Natural killer cell (primary cell): ENCODE measurements around the gene AFAP1L1. TPM values are rescaled to one million over a fixed set of nuclear protein-coding genes. Genes with fewer than 3 reads are reported as not detected.

ENCODE experiments used
- ATAC-seq, 3 donors: fragments of 150-1000 bp in 2 of 3; fragments of 200-7000 bp in 1 of 3; cut with Tn5 transposase; 1 replicate in 1 of 3; 2 replicates in 2 of 3; pipeline ENCODE4 v1.10.0; 2021; ENCODE audit warnings: mild to moderate bottlenecking in 2 of 3, moderate library complexity in 2 of 3
- DNase-seq, 2 donors: peaks; one replicate each; pipeline versions ENCODE4 v3.0.0 to v3.0.0-alpha.2; 2013 to 2021; ENCODE audit warnings: mixed read lengths in 1 of 2
- H3K27ac ChIP-seq: one replicate; pipeline ENCODE4 v1.5.1; 2013; ENCODE audit warnings: mild to moderate bottlenecking, low read length
- H3K27me3 ChIP-seq: one replicate; pipeline ENCODE4 v1.6.1; 2013; ENCODE audit warnings: low read length; ENCODE audit not compliant: control insufficient read depth, insufficient read depth
- H3K36me3 ChIP-seq: one replicate; pipeline ENCODE4 v1.6.1; 2013; ENCODE audit warnings: low read length; ENCODE audit not compliant: control insufficient read depth, insufficient read depth
- H3K4me1 ChIP-seq: one replicate; pipeline ENCODE4 v1.6.1; 2013; ENCODE audit warnings: low read length; ENCODE audit not compliant: control insufficient read depth, insufficient read depth
- H3K4me3 ChIP-seq: one replicate; pipeline ENCODE4 v1.5.1; 2013; ENCODE audit warnings: low read length
- H3K9me3 ChIP-seq: one replicate; pipeline ENCODE4 v1.6.1; 2013; ENCODE audit warnings: low read length; ENCODE audit not compliant: control insufficient read depth, insufficient read depth
- H3K27ac Mint-ChIP-seq, 2 donors: one replicate each; pipeline ENCODE4 v1.8.0; 2022; ENCODE audit warnings: mild to moderate bottlenecking in 2 of 2, mixed read lengths in 2 of 2, moderate library complexity in 1 of 2
- H3K27me3 Mint-ChIP-seq, 2 donors: one replicate each; pipeline ENCODE4 v1.8.0; 2022; ENCODE audit warnings: low read depth in 2 of 2, mixed read lengths in 2 of 2
- H3K36me3 Mint-ChIP-seq: one replicate; pipeline ENCODE4 v1.8.0; 2022; ENCODE audit warnings: mixed read lengths
- H3K4me1 Mint-ChIP-seq, 2 donors: one replicate each; pipeline ENCODE4 v1.8.0; 2022; ENCODE audit warnings: mixed read lengths in 2 of 2
- H3K4me3 Mint-ChIP-seq: one replicate; pipeline ENCODE4 v1.8.0; 2022; ENCODE audit warnings: mild to moderate bottlenecking, moderate library complexity, mixed read lengths
- H3K9me3 Mint-ChIP-seq, 2 donors: one replicate each; pipeline ENCODE4 v1.8.0; 2022; ENCODE audit warnings: mixed read lengths in 2 of 2
- CTCF ChIP-seq: fragments of 200-600 bp; IDR thresholded peaks from one replicate; pipeline ENCODE4 v1.8.0; 2022; ENCODE audit warnings: antibody characterized with exemption
- WGBS: methylation state at CpG from one replicate; pipeline ENCODE4 v1.1.7; 2013; ENCODE audit warnings: missing lambda C conversion rate; ENCODE audit not compliant: insufficient coverage; 5-methylcytosine and 5-hydroxymethylcytosine counted together
- intact Hi-C: fragments of 100-400 bp; cut with micrococcal nuclease; formaldehyde crosslinking; loops from one replicate; pipeline ENCODE4 v1.14.2; 2022
- total RNA-seq, 4 donors: library from RNA; stranded (reverse); fragments of 120-200 nt in 1 of 4; gene quantifications; one replicate each; pipeline versions ENCODE4 v1.2.3 to v1.2.4, GENCODE V29; 2013 to 2022

Gene AFAP1L1
- total RNA-seq, 3 donors from 2014 or later (not counting 1 experiment from before 2014, with no cell fraction given) = 0.23 to 1.5 TPM; not detected in 1

GRCh38 chr5:149251546-149251945 lies 20.1 kb upstream of the AFAP1L1 start:
- Histone ChIP-seq H3K9me3 (no peaks in the 10 kb centered on the region), H3K27me3 (no peaks in the 10 kb centered on the region), H3K4me3 (no peak overlapping the region), H3K27ac (no peak overlapping the region), H3K4me1 (no peaks in the 10 kb centered on the region), H3K36me3 (no peaks in the 10 kb centered on the region)
- H3K4me3 Mint-ChIP-seq = no peak overlapping the region
- DNase-seq (no peak), ATAC-seq (no peak)
- no peak overlapping the region for H3K27ac Mint-ChIP-seq
- H3K27me3 Mint-ChIP-seq = peaks cover 4 to 5% of the 10 kb centered on the region in 2 donors
- no peaks in the 10 kb centered on the region for H3K4me1 Mint-ChIP-seq
- H3K9me3 Mint-ChIP-seq = no peaks in the 10 kb centered on the region
- intact Hi-C loops = no loop called here
- TF ChIP-seq CTCF = no peak
- H3K36me3 Mint-ChIP-seq = no peaks in the 10 kb centered on the region
- 81% methylated on average over 4 of the region's 4 CpGs for WGBS

GRCh38 chr5:149254506-149254905 lies 17.2 kb upstream of the AFAP1L1 start:
- no peak for TF ChIP-seq CTCF
- Histone ChIP-seq H3K27ac (no peak overlapping the region), H3K4me1 (no peaks in the 10 kb centered on the region), H3K36me3 (no peaks in the 10 kb centered on the region), H3K9me3 (no peaks in the 10 kb centered on the region), H3K27me3 (no peaks in the 10 kb centered on the region), H3K4me3 (no peak overlapping the region)
- ATAC-seq = no peak
- WGBS = 67% methylated on average over 2 of the region's 3 CpGs
- Mint-ChIP-seq H3K36me3 (no peaks in the 10 kb centered on the region), H3K9me3 (no peaks in the 10 kb centered on the region), H3K27ac (no peak overlapping the region), H3K4me3 (no peak overlapping the region), H3K4me1 (no peaks in the 10 kb centered on the region), H3K27me3 (peaks cover 5 to 13% of the 10 kb centered on the region in 2 donors)
- DNase-seq = no peak
- intact Hi-C loops = no loop called here

GRCh38 chr5:149256451-149256850 lies 15.2 kb upstream of the AFAP1L1 start:
- ATAC-seq (no peak), DNase-seq (no peak)
- Histone ChIP-seq H3K27ac (no peak overlapping the region), H3K4me1 (no peaks in the 10 kb centered on the region), H3K36me3 (no peaks in the 10 kb centered on the region), H3K9me3 (no peaks in the 10 kb centered on the region), H3K4me3 (no peak overlapping the region), H3K27me3 (no peaks in the 10 kb centered on the region)
- Mint-ChIP-seq H3K4me1 (no peaks in the 10 kb centered on the region), H3K27me3 (peaks cover 5 to 19% of the 10 kb centered on the region in 2 donors), H3K36me3 (no peaks in the 10 kb centered on the region), H3K9me3 (no peaks in the 10 kb centered on the region), H3K27ac (no peak overlapping the region), H3K4me3 (no peak overlapping the region)
- intact Hi-C loops = no loop called here
- TF ChIP-seq CTCF = no peak

GRCh38 chr5:149257131-149257530 lies 14.5 kb upstream of the AFAP1L1 start:
- H3K36me3 Mint-ChIP-seq = no peaks in the 10 kb centered on the region
- ATAC-seq (no peak), DNase-seq (no peak)
- H3K4me3 ChIP-seq = no peak overlapping the region
- no peaks in the 10 kb centered on the region for H3K27me3 ChIP-seq
- H3K4me3 Mint-ChIP-seq = no peak overlapping the region
- no peaks in the 10 kb centered on the region for H3K9me3 Mint-ChIP-seq
- H3K36me3 ChIP-seq = no peaks in the 10 kb centered on the region
- no peak overlapping the region for H3K27ac ChIP-seq
- no peaks in the 10 kb centered on the region for H3K9me3 ChIP-seq
- 71% methylated on average over 1 of the region's 1 CpG for WGBS
- no peaks in the 10 kb centered on the region for H3K4me1 Mint-ChIP-seq
- no peak for TF ChIP-seq CTCF
- H3K27me3 Mint-ChIP-seq = peaks cover 5 to 24% of the 10 kb centered on the region in 2 donors
- intact Hi-C loops = no loop called here
- H3K4me1 ChIP-seq = no peaks in the 10 kb centered on the region
- no peak overlapping the region for H3K27ac Mint-ChIP-seq
